ENCODE measurements around the gene LYSMD1. TPM values are rescaled to one million over a fixed set of nuclear protein-coding genes. Genes with fewer than 3 reads are reported as not detected.

The LYSMD1 gene
- total RNA-seq, 1 experiment from 2014 or later, result 5.0 TPM

DNA sequence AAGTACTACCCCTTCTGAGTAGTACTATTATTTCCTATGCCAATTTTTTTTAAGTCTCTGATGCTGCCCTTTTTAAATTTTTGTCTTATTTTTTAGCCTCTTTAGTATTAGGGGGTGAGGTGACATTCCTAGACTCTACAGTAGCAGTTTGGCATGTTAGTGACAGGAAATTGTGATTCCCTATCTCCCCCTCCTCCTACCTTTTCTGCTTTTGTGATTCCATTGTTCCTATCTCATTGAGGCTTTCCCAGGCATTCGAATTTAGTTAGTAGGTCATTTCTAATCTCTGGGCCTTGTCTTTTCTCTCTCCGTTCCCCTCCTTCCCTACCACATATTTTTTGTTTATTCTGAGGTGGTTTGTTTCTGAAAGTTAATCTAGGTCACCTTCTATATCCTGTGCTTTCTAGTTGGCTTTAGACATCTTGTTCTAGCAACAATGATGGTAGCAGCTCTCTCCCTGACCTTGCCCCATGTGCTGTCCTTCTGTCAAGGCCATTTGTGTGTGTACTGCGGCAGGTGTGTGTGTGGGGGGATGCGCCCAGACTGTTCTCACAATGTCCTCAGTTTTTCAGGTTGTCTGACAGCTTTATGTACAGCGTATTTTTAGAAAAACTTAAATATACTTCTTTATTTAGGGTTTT is 40.8 kb downstream of the LYSMD1 start:
- no TSS peak for BruUV-seq (replicated peaks)

DNA sequence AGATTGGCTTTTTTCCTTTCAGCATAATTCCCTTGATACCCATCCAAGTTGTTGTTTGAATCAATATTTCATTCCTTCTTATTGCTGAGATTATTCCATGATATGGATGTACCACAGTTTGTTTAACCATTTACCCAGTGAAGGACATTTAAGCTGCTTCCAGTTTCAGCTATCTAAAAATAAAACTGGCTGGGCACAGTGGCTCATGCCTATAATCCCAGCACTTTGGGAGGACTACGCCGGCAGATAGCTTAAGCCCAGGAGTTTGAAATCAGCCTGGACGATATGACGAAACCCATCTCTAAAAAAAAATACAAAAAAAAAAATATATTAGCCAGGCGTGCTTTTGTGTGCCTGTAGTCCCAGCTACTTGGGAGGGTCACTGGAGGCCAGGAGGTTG is 51.8 kb downstream of the LYSMD1 start:
- Histone ChIP-seq H3K4me3 (ENCODE audit: low read depth, low read length) (no peak overlapping the region), H3K27me3 (replicated peaks; ENCODE audit: control insufficient read depth, insufficient read depth, low read length) (no peaks in the 10 kb centered on the region), H3K36me3 (ENCODE audit: control insufficient read depth, insufficient read depth, low read length) (no peaks in the 10 kb centered on the region), H3K9me3 (no peaks in the 10 kb centered on the region), H3K4me1 (no peaks in the 10 kb centered on the region)
- intact Hi-C loops (cut with micrococcal nuclease; ENCODE audit: unreplicated experiment), result no loop called here
- no peak for DNase-seq
- Mint-ChIP-seq H3K27me3 (ENCODE audit: insufficient read depth, unreplicated experiment) (no peaks in the 10 kb centered on the region), H3K4me1 (ENCODE audit: low read depth, unreplicated experiment) (no peaks in the 10 kb centered on the region), H3K36me3 (ENCODE audit: insufficient read depth, unreplicated experiment) (no peaks in the 10 kb centered on the region), H3K27ac (ENCODE audit: unreplicated experiment) (no peak overlapping the region), H3K4me3 (ENCODE audit: unreplicated experiment) (no peak overlapping the region), H3K9me3 (ENCODE audit: unreplicated experiment) (no peaks in the 10 kb centered on the region)
- no TSS peak for BruUV-seq (replicated peaks)
- ChIA-PET POLR2A (interaction anchor here (0.6 kb wide), 1 partner anchor 76 kb away, joined by 3 read pairs; the partner anchor contains the start of gene VPS72), CTCF (no interaction called here)
- TF ChIP-seq, protein P1, sequence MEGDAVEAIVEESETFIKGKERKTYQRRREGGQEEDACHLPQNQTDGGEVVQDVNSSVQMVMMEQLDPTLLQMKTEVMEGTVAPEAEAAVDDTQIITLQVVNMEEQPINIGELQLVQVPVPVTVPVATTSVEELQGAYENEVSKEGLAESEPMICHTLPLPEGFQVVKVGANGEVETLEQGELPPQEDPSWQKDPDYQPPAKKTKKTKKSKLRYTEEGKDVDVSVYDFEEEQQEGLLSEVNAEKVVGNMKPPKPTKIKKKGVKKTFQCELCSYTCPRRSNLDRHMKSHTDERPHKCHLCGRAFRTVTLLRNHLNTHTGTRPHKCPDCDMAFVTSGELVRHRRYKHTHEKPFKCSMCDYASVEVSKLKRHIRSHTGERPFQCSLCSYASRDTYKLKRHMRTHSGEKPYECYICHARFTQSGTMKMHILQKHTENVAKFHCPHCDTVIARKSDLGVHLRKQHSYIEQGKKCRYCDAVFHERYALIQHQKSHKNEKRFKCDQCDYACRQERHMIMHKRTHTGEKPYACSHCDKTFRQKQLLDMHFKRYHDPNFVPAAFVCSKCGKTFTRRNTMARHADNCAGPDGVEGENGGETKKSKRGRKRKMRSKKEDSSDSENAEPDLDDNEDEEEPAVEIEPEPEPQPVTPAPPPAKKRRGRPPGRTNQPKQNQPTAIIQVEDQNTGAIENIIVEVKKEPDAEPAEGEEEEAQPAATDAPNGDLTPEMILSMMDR (IDR thresholded peaks at IDR 0.05; ENCODE audit: insufficient read depth in 1 of 2, low read depth in 1 of 2, low read length in 1 of 2, severe bottlenecking in 1 of 2, unreplicated experiment in 1 of 2), result no peak

More for the DNA sequence above, 40.8 kb downstream of the LYSMD1 start:
- ChIA-PET CTCF (no interaction called here), POLR2A (no interaction called here)
- Histone ChIP-seq H3K4me1 (no peaks in the 10 kb centered on the region), H3K4me3 (ENCODE audit: low read depth, low read length) (no peak overlapping the region), H3K27me3 (replicated peaks; ENCODE audit: control insufficient read depth, insufficient read depth, low read length) (no peaks in the 10 kb centered on the region), H3K9me3 (no peaks in the 10 kb centered on the region), H3K36me3 (ENCODE audit: control insufficient read depth, insufficient read depth, low read length) (no peaks in the 10 kb centered on the region)
- Mint-ChIP-seq H3K9me3 (ENCODE audit: unreplicated experiment) (no peaks in the 10 kb centered on the region), H3K36me3 (ENCODE audit: insufficient read depth, unreplicated experiment) (no peaks in the 10 kb centered on the region), H3K4me1 (ENCODE audit: low read depth, unreplicated experiment) (no peaks in the 10 kb centered on the region), H3K4me3 (ENCODE audit: unreplicated experiment) (no peak overlapping the region), H3K27ac (ENCODE audit: unreplicated experiment) (no peak overlapping the region), H3K27me3 (ENCODE audit: insufficient read depth, unreplicated experiment) (no peaks in the 10 kb centered on the region)
- intact Hi-C loops (cut with micrococcal nuclease; ENCODE audit: unreplicated experiment), result no loop called here
- TF ChIP-seq, protein P1 (IDR thresholded peaks at IDR 0.05; ENCODE audit: insufficient read depth in 1 of 2, low read depth in 1 of 2, low read length in 1 of 2, severe bottlenecking in 1 of 2, unreplicated experiment in 1 of 2), result no peak
- no peak for DNase-seq

Other genes with a start within 250 kb of the LYSMD1 start
- 45.0 and 46.7 TPM in 2 replicates for gene SETDB1, start 239.5 kb downstream of the LYSMD1 start, total RNA-seq (2022)
- gene CERS2, start 191.1 kb downstream of the LYSMD1 start, total RNA-seq (2022), result 360 and 379 TPM in 2 replicates
- 30.0 and 42.5 TPM in 2 replicates for gene ANXA9, start 183.6 kb downstream of the LYSMD1 start, total RNA-seq (2022)
- gene MINDY1, start 159.0 kb downstream of the LYSMD1 start, total RNA-seq (2022), result 15.6 and 16.9 TPM in 2 replicates
- gene PRUNE1, start 157.5 kb downstream of the LYSMD1 start, total RNA-seq (2022), result 24.2 and 24.3 TPM in 2 replicates
- gene BNIPL, start 129.3 kb downstream of the LYSMD1 start, total RNA-seq (2022), result 1.9 and 2.3 TPM in 2 replicates
- 4.8 and 6.7 TPM in 2 replicates for gene C1orf56, start 118.2 kb downstream of the LYSMD1 start, total RNA-seq (2022)
- gene CDC42SE1, start 106.3 kb downstream of the LYSMD1 start, total RNA-seq (2022), result 58.7 and 59.4 TPM in 2 replicates
- gene MLLT11, start 105.5 kb downstream of the LYSMD1 start, total RNA-seq (2022), result 0.95 and 1.2 TPM in 2 replicates
- gene GABPB2, start 95.1 kb downstream of the LYSMD1 start, total RNA-seq (2022), result 2.0 and 2.6 TPM in 2 replicates
- gene SEMA6C, start 19.3 kb downstream of the LYSMD1 start, total RNA-seq (2022), result 2.8 and 3.7 TPM in 2 replicates
- gene TNFAIP8L2, start 9.3 kb downstream of the LYSMD1 start, total RNA-seq (2022), result not detected in 2 replicates
- gene SCNM1, start 242 bp upstream of the LYSMD1 start, total RNA-seq (2022), result 52.1 and 53.6 TPM in 2 replicates
- gene TMOD4, start 10.1 kb upstream of the LYSMD1 start, total RNA-seq (2022), result 0.84 and 1.3 TPM in 2 replicates
- 80.1 and 86.0 TPM in 2 replicates for gene VPS72, start 24.3 kb upstream of the LYSMD1 start, total RNA-seq (2022)
- gene PIP5K1A, start 32.6 kb upstream of the LYSMD1 start, total RNA-seq (2022), result 88.6 and 95.1 TPM in 2 replicates
- 250 and 253 TPM in 2 replicates for gene PSMD4, start 88.8 kb upstream of the LYSMD1 start, total RNA-seq (2022)
- gene ZNF687, start 116.4 kb upstream of the LYSMD1 start, total RNA-seq (2022), result 23.9 and 30.2 TPM in 2 replicates
- gene PI4KB, start 161.5 kb upstream of the LYSMD1 start, total RNA-seq (2022), result 49.7 and 52.7 TPM in 2 replicates
- 23.3 and 25.0 TPM in 2 replicates for gene RFX5, start 181.3 kb upstream of the LYSMD1 start, total RNA-seq (2022)
- 18.5 and 18.7 TPM in 2 replicates for gene SELENBP1, start 206.8 kb upstream of the LYSMD1 start, total RNA-seq (2022)
- gene PSMB4, start 233.7 kb upstream of the LYSMD1 start, total RNA-seq (2022), result 330 and 362 TPM in 2 replicates